ENCODE data around the gene SERINC2. TPM values are rescaled to one million over a fixed set of nuclear protein-coding genes. Genes with fewer than 3 reads are reported as not detected.

The SERINC2 gene
- total and polyA plus RNA-seq, 2 of the 8 experiments (the other 6 are each of a cell fraction or from before 2014, with no cell fraction given) = 31.4 to 60.0 TPM

GRCh38 chr1:31387612-31388011 lies 25.4 kb upstream of the SERINC2 start:
- ChIA-PET CTCF (ENCODE audit: partially characterized antibody) (interaction anchor here (0.7 to 2.0 kb wide), 4 partner anchors 32 to 1545 kb away, joined by 3 to 7 read pairs (median 4); no protein-coding TSS in a partner anchor), POLR2A (ENCODE audit: partially characterized antibody) (interaction anchor here (1.2 kb wide), 1 partner anchor 14 kb away, joined by 3 read pairs; the partner anchor contains the start of gene FABP3)
- H3K18ac ChIP-seq (ENCODE audit: extremely low read depth, low read length) = no peak overlapping the region
- no peak overlapping the region for H2AFZ ChIP-seq (ENCODE audit: low read length)
- H3K27me3 ChIP-seq (replicated peaks in 1 of 4; ENCODE audit: control insufficient read depth in 3 of 4, extremely low read depth in 1 of 4, insufficient read depth in 3 of 4, low read length in 3 of 4) = no peaks in the 10 kb centered on the region
- no peaks in the 10 kb centered on the region for H3K36me3 ChIP-seq (ENCODE audit: control insufficient read depth in 2 of 4, insufficient read depth in 4 of 4, low read length in 3 of 4)
- H2BK12ac ChIP-seq (ENCODE audit: low read depth, low read length) = no peak overlapping the region
- no peak overlapping the region for H3K56ac ChIP-seq (replicated peaks; ENCODE audit: insufficient read length, low read depth, low read length)
- DNase-seq (ENCODE audit: low read depth in 1 of 2, low spot score in 2 of 2) = no peak
- no peak overlapping the region for H3K23ac ChIP-seq (ENCODE audit: insufficient read length)
- H2BK120ac ChIP-seq (replicated peaks; ENCODE audit: low read depth, low read length) = no peak overlapping the region
- no peaks in the 10 kb centered on the region for H4K20me1 ChIP-seq (replicated peaks in 1 of 2; ENCODE audit: control insufficient read depth in 1 of 2, insufficient read depth in 2 of 2, low read length in 2 of 2)
- no peak overlapping the region for H3K4me2 ChIP-seq (ENCODE audit: insufficient read depth in 1 of 2, low read depth in 2 of 2, low read length in 2 of 2)
- H3K4ac ChIP-seq (replicated peaks; ENCODE audit: insufficient read length, low read depth, low read length) = no peak overlapping the region
- H3K4me3 ChIP-seq (ENCODE audit: extremely low read depth in 1 of 4, insufficient read depth in 2 of 4, low read depth in 3 of 4, low read length in 4 of 4) = no peak overlapping the region
- TF ChIP-seq KDM1A (IDR thresholded peaks at IDR 0.05; ENCODE audit: borderline replicate concordance, low read length) (no peak), PHF8 (conservative IDR thresholded peaks at IDR 0.05; ENCODE audit: low read depth, low read length) (no peak), E2F6 (IDR thresholded peaks at IDR 0.05) (no peak), SP4 (IDR thresholded peaks at IDR 0.05; ENCODE audit: low read length) (no peak), CEBPB (IDR thresholded peaks at IDR 0.05; ENCODE audit: low read depth, low read length) (no peak)
- peaks cover 2% of the 10 kb centered on the region; the same call in 1 of the 2 replicates for H3K23me2 ChIP-seq (ENCODE audit: low read depth, low read length)
- H3K9ac ChIP-seq (replicated peaks in 1 of 4; ENCODE audit: extremely low read depth in 1 of 4, low read depth in 3 of 4, low read length in 3 of 4) = no peak overlapping the region
- H2BK15ac ChIP-seq (ENCODE audit: low read length) = no peak overlapping the region
- peaks cover 0 to 4% (median 0%) of the 10 kb centered on the region in 4 experiments; a peak in 1 of 7 replicates for H3K4me1 ChIP-seq (replicated peaks in 1 of 4; ENCODE audit: control insufficient read depth in 3 of 4, insufficient read depth in 4 of 4, low read length in 3 of 4)
- H2AK5ac ChIP-seq (ENCODE audit: low read depth, low read length) = no peak overlapping the region
- WGBS, 2 experiments (ENCODE audit: extremely low coverage in 1 of 2, insufficient coverage in 1 of 2, insufficient read length in 1 of 2, insufficient replicate concordance in 2 of 2, low coverage in 1 of 2, low lambda C conversion rate in 2 of 2, missing lambda C conversion rate in 1 of 2) = 84% methylated on average over 10 of the region's 10 CpGs; no CpG with 5 or more reads in 1 of the 2 experiments
- no peak overlapping the region for H4K8ac ChIP-seq (ENCODE audit: extremely low read depth, insufficient read depth, low read length)
- H3K27ac ChIP-seq (ENCODE audit: low read depth, low read length) = no peak overlapping the region
- no peaks in the 10 kb centered on the region for H3K79me2 ChIP-seq (ENCODE audit: control insufficient read depth in 1 of 2, insufficient read depth in 2 of 2, low read length in 2 of 2)
- no peak overlapping the region for H3K14ac ChIP-seq (ENCODE audit: insufficient read length)
- H3K79me1 ChIP-seq (ENCODE audit: low read depth, low read length) = no peaks in the 10 kb centered on the region
- H2BK20ac ChIP-seq (ENCODE audit: low read length) = no peak overlapping the region
- H4K91ac ChIP-seq (replicated peaks; ENCODE audit: insufficient read length, low read length) = peak overlapping the region; percentile 54
- FAIRE-seq = no peak
- no peak overlapping the region for H2BK5ac ChIP-seq (ENCODE audit: low read depth, low read length)
- no peaks in the 10 kb centered on the region for H3K9me3 ChIP-seq (ENCODE audit: insufficient read depth in 2 of 2, low read depth in 1 of 2, low read length in 1 of 2)
- no peak overlapping the region for H4K5ac ChIP-seq (ENCODE audit: insufficient read length, low read depth, low read length)
